ENCODE results near the gene OPCML. TPM values are rescaled to one million over a fixed set of nuclear protein-coding genes. Genes with fewer than 3 reads are reported as not detected.

Gene OPCML
- total and polyA plus RNA-seq, 2 donors (not counting 1 experiment from before 2014, with no cell fraction given): 0.99 to 2.8 TPM

DNA sequence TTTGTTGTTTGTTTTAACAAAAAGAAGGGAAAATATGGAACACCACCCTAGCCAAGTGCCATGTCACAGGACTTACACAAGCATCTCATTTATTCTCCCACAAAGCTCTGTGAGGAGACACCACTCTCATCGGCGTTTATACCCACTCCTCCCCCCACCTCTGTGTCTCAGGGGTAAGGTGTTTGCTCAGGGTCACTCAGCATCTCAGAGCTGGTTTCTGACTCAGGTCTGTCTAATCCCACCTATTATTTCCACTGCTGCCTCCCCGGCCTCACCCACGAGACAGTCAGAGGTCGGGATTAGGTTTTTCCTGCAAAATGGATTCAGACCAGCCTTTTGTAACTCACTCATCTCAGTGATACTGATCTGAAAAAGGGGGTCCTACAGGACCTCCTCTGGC, 786.0 kb downstream of the OPCML start:
- no peak overlapping the region for H3K4me2 ChIP-seq (ENCODE audit: extremely low read depth, insufficient read depth, low read length)
- H3K27me3 ChIP-seq (ENCODE audit: control insufficient read depth, insufficient read depth, low read length): no peaks in the 10 kb centered on the region
- DNase-seq (ENCODE audit: low read depth in 2 of 2): no peak
- no peak overlapping the region for H3K4me3 ChIP-seq (replicated peaks in 1 of 4; ENCODE audit: control extremely low read depth in 1 of 4, insufficient read depth in 1 of 4, low read depth in 3 of 4, low read length in 4 of 4)
- H3K79me2 ChIP-seq (ENCODE audit: control insufficient read depth, insufficient read depth, low read length): no peaks in the 10 kb centered on the region
- no peak overlapping the region for H3K27ac ChIP-seq (ENCODE audit: insufficient read depth, low read length)
- no peaks in the 10 kb centered on the region for H3K36me3 ChIP-seq (ENCODE audit: control insufficient read depth, insufficient read depth, low read length)
- no peak overlapping the region for H2AFZ ChIP-seq (ENCODE audit: low read length)
- H4K20me1 ChIP-seq (ENCODE audit: control insufficient read depth, extremely low read depth, insufficient read depth, low read length): no peaks in the 10 kb centered on the region
- H3K9me3 ChIP-seq (ENCODE audit: control insufficient read depth, insufficient read depth, low read depth, low read length): no peaks in the 10 kb centered on the region
- no peak overlapping the region for H3K9ac ChIP-seq (ENCODE audit: insufficient read depth, low read length)
- TF ChIP-seq, protein P1, sequence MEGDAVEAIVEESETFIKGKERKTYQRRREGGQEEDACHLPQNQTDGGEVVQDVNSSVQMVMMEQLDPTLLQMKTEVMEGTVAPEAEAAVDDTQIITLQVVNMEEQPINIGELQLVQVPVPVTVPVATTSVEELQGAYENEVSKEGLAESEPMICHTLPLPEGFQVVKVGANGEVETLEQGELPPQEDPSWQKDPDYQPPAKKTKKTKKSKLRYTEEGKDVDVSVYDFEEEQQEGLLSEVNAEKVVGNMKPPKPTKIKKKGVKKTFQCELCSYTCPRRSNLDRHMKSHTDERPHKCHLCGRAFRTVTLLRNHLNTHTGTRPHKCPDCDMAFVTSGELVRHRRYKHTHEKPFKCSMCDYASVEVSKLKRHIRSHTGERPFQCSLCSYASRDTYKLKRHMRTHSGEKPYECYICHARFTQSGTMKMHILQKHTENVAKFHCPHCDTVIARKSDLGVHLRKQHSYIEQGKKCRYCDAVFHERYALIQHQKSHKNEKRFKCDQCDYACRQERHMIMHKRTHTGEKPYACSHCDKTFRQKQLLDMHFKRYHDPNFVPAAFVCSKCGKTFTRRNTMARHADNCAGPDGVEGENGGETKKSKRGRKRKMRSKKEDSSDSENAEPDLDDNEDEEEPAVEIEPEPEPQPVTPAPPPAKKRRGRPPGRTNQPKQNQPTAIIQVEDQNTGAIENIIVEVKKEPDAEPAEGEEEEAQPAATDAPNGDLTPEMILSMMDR (conservative IDR thresholded peaks at IDR 0.05 in 1 of 2, IDR thresholded peaks at IDR 0.05 in 1 of 2; ENCODE audit: low read depth in 1 of 2, low read length in 2 of 2): no peak
- TF ChIP-seq EZH2 (IDR thresholded peaks at IDR 0.05; ENCODE audit: low read length, missing control alignments): no peak
- H3K4me1 ChIP-seq (ENCODE audit: control insufficient read depth, extremely low read depth, insufficient read depth, low read length): peaks cover 6% of the 10 kb centered on the region

DNA sequence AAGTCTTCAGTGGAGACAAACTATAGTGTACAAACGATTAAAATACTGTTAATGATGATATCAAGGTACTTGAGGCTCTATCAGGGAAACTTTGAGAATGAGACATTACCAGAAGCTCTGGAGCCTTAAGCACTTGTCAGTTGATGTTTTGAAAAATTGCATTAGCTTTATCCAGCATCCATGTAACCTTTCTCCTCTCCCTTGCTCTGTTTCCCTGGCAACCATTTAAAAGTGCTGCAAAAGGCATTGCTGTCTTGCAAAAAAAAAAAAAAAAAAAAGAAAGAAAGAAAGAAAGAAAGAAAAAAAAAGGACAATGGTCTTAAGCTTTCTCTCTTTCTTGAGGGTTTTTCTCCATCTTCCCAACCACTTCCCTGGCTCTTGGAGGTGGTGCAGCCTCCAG, 787.0 kb downstream of the OPCML start:
- no peak overlapping the region for H3K27ac ChIP-seq (ENCODE audit: insufficient read depth, low read length)
- H3K4me2 ChIP-seq (ENCODE audit: extremely low read depth, insufficient read depth, low read length): no peak overlapping the region
- TF ChIP-seq, protein P1 (conservative IDR thresholded peaks at IDR 0.05 in 1 of 2, IDR thresholded peaks at IDR 0.05 in 1 of 2; ENCODE audit: low read depth in 1 of 2, low read length in 2 of 2): no peak
- no peak for TF ChIP-seq EZH2 (IDR thresholded peaks at IDR 0.05; ENCODE audit: low read length, missing control alignments)
- no peaks in the 10 kb centered on the region for H4K20me1 ChIP-seq (ENCODE audit: control insufficient read depth, extremely low read depth, insufficient read depth, low read length)
- no peaks in the 10 kb centered on the region for H3K79me2 ChIP-seq (ENCODE audit: control insufficient read depth, insufficient read depth, low read length)
- no peak overlapping the region for H3K9ac ChIP-seq (ENCODE audit: insufficient read depth, low read length)
- no peaks in the 10 kb centered on the region for H3K27me3 ChIP-seq (ENCODE audit: control insufficient read depth, insufficient read depth, low read length)
- H3K4me3 ChIP-seq (replicated peaks in 1 of 4; ENCODE audit: control extremely low read depth in 1 of 4, insufficient read depth in 1 of 4, low read depth in 3 of 4, low read length in 4 of 4): no peak overlapping the region
- H2AFZ ChIP-seq (ENCODE audit: low read length): peak overlapping the region; percentile 82
- no peaks in the 10 kb centered on the region for H3K36me3 ChIP-seq (ENCODE audit: control insufficient read depth, insufficient read depth, low read length)
- H3K4me1 ChIP-seq (ENCODE audit: control insufficient read depth, extremely low read depth, insufficient read depth, low read length): peaks cover 6% of the 10 kb centered on the region
- no peaks in the 10 kb centered on the region for H3K9me3 ChIP-seq (ENCODE audit: control insufficient read depth, insufficient read depth, low read depth, low read length)
- DNase-seq (ENCODE audit: low read depth in 2 of 2): no peak

DNA sequence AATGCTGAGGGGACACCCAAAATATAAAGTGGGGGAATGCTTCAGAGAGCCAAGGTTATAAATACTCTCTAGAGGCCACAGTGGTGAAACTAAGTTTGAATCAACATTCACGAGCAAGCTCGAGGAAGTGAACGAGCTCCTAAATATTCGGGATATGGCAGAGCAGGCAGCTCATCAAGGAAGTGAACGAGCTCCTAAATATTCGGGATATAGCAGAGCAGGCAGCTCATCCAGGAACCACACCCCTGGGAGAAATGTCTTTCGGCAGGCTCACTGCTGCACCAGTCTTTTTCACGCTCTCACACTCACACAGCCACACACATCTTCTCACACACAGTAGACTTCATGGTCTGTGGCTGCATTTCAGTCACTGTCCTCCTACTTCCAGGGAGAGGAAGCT, 787.5 kb downstream of the OPCML start:
- Histone ChIP-seq H2AFZ (ENCODE audit: low read length) (peak overlapping the region; percentile 82), H3K27me3 (ENCODE audit: control insufficient read depth, insufficient read depth, low read length) (no peaks in the 10 kb centered on the region), H3K9me3 (ENCODE audit: control insufficient read depth, insufficient read depth, low read depth, low read length) (no peaks in the 10 kb centered on the region), H3K79me2 (ENCODE audit: control insufficient read depth, insufficient read depth, low read length) (no peaks in the 10 kb centered on the region), H3K4me1 (ENCODE audit: control insufficient read depth, extremely low read depth, insufficient read depth, low read length) (peaks cover 6% of the 10 kb centered on the region), H3K4me3 (replicated peaks in 1 of 4; ENCODE audit: control extremely low read depth in 1 of 4, insufficient read depth in 1 of 4, low read depth in 3 of 4, low read length in 4 of 4) (no peak overlapping the region), H3K27ac (ENCODE audit: insufficient read depth, low read length) (no peak overlapping the region), H4K20me1 (ENCODE audit: control insufficient read depth, extremely low read depth, insufficient read depth, low read length) (no peaks in the 10 kb centered on the region), H3K9ac (ENCODE audit: insufficient read depth, low read length) (no peak overlapping the region), H3K36me3 (ENCODE audit: control insufficient read depth, insufficient read depth, low read length) (no peaks in the 10 kb centered on the region), H3K4me2 (ENCODE audit: extremely low read depth, insufficient read depth, low read length) (peak overlapping the region; percentile 3)
- TF ChIP-seq, protein P1 (conservative IDR thresholded peaks at IDR 0.05 in 1 of 2, IDR thresholded peaks at IDR 0.05 in 1 of 2; ENCODE audit: low read depth in 1 of 2, low read length in 2 of 2): no peak
- no peak for TF ChIP-seq EZH2 (IDR thresholded peaks at IDR 0.05; ENCODE audit: low read length, missing control alignments)
- DNase-seq (ENCODE audit: low read depth in 2 of 2): peak in 1 of 2 donors; percentile 78
